ENCODE results near the gene KIAA1217.

KIAA1217 gene

GRCh38 chr10:24215603-24216002, 6.7 kb downstream of the KIAA1217 start:
- TF ChIP-seq ZFX (IDR thresholded peaks at IDR 0.05) (no peak), CTCF (conservative IDR thresholded peaks at IDR 0.05) (no peak)
- no peak overlapping the region for H3K27ac ChIP-seq

- TF ChIP-seq CTCF (conservative IDR thresholded peaks at IDR 0.05) (no peak), ZFX (IDR thresholded peaks at IDR 0.05) (no peak)
- no peak overlapping the region for H3K27ac ChIP-seq
Observed at GRCh38 chr10:24219963-24220362, 11.0 kb downstream of the KIAA1217 start.

- TF ChIP-seq ZFX (IDR thresholded peaks at IDR 0.05) (no peak), CTCF (conservative IDR thresholded peaks at IDR 0.05) (no peak)
- H3K27ac ChIP-seq, result no peak overlapping the region
Observed at GRCh38 chr10:24223341-24223740, 14.4 kb downstream of the KIAA1217 start.

GRCh38 chr10:24223953-24224352, 15.0 kb downstream of the KIAA1217 start:
- no peak overlapping the region for H3K27ac ChIP-seq
- TF ChIP-seq CTCF (conservative IDR thresholded peaks at IDR 0.05) (no peak), ZFX (IDR thresholded peaks at IDR 0.05) (no peak)

- TF ChIP-seq ZFX (IDR thresholded peaks at IDR 0.05) (no peak), CTCF (conservative IDR thresholded peaks at IDR 0.05) (no peak)
- no peak overlapping the region for H3K27ac ChIP-seq
Observed at GRCh38 chr10:24228642-24229041, 19.7 kb downstream of the KIAA1217 start.

GRCh38 chr10:24229909-24230308, 21.0 kb downstream of the KIAA1217 start:
- peak overlapping the region; percentile 73 for H3K27ac ChIP-seq
- TF ChIP-seq ZFX (IDR thresholded peaks at IDR 0.05) (no peak), CTCF (conservative IDR thresholded peaks at IDR 0.05) (no peak)

- TF ChIP-seq CTCF (conservative IDR thresholded peaks at IDR 0.05) (no peak), ZFX (IDR thresholded peaks at IDR 0.05) (no peak)
- peak overlapping the region; percentile 68 for H3K27ac ChIP-seq
Observed at GRCh38 chr10:24231200-24231599, 22.3 kb downstream of the KIAA1217 start.
